Measurements from ENCODE around the gene PDGFD.

Gene PDGFD

GRCh38 chr11:104127828-104128227, 36.1 kb downstream of the PDGFD start:
- TF ChIP-seq HDGF (IDR thresholded peaks at IDR 0.05; ENCODE audit: borderline replicate concordance) (no peak), NFRKB (IDR thresholded peaks at IDR 0.05) (no peak), LEF1 (IDR thresholded peaks at IDR 0.05; ENCODE audit: borderline replicate concordance) (no peak), SP1 (IDR thresholded peaks at IDR 0.05) (no peak), ZNF384 (IDR thresholded peaks at IDR 0.05) (no peak), FOXA1 (IDR thresholded peaks at IDR 0.05) (no peak), FOXK2 (IDR thresholded peaks at IDR 0.05) (no peak), CTBP1 (IDR thresholded peaks at IDR 0.05; ENCODE audit: borderline replicate concordance) (no peak), BHLHE40 (IDR thresholded peaks at IDR 0.05; ENCODE audit: borderline replicate concordance) (no peak), L3MBTL2 (conservative IDR thresholded peaks at IDR 0.05) (no peak), ELF4 (IDR thresholded peaks at IDR 0.05) (no peak), PKNOX1 (IDR thresholded peaks at IDR 0.05) (no peak), FOXM1 (IDR thresholded peaks at IDR 0.05; ENCODE audit: borderline replicate concordance) (no peak), ARNT (IDR thresholded peaks at IDR 0.05) (no peak), TARDBP (IDR thresholded peaks at IDR 0.05) (no peak), SUZ12 (IDR thresholded peaks at IDR 0.05) (no peak)
- POLR2A ChIA-PET = no interaction called here
- CTCF ChIA-PET = no interaction called here

GRCh38 chr11:104126464-104126863, 37.5 kb downstream of the PDGFD start:
- POLR2A ChIA-PET = no interaction called here
- no peak for TF ChIP-seq SUZ12 (IDR thresholded peaks at IDR 0.05)
- TF ChIP-seq SP1 (IDR thresholded peaks at IDR 0.05) = no peak
- no peak for TF ChIP-seq PKNOX1 (IDR thresholded peaks at IDR 0.05)
- no peak for TF ChIP-seq ELF4 (IDR thresholded peaks at IDR 0.05)
- TF ChIP-seq L3MBTL2 (conservative IDR thresholded peaks at IDR 0.05) = no peak
- no peak for DNase-seq (ENCODE audit: extremely low spot score)
- CTCF ChIA-PET = no interaction called here

More at GRCh38 chr11:104127828-104128227, 36.1 kb downstream of the PDGFD start:
- no peak for DNase-seq (ENCODE audit: extremely low spot score)

- TF ChIP-seq L3MBTL2 (conservative IDR thresholded peaks at IDR 0.05) = no peak
- no peak for TF ChIP-seq BHLHE40 (IDR thresholded peaks at IDR 0.05; ENCODE audit: borderline replicate concordance)
- no peak for DNase-seq (ENCODE audit: extremely low spot score)
- ChIA-PET CTCF (no interaction called here), POLR2A (no interaction called here)
Observed at GRCh38 chr11:104124979-104125378, 39.0 kb downstream of the PDGFD start.

GRCh38 chr11:104122836-104123235, 41.1 kb downstream of the PDGFD start:
- CTCF ChIA-PET = no interaction called here
- no peak for DNase-seq (ENCODE audit: extremely low spot score)
- no peak for TF ChIP-seq ARNT (IDR thresholded peaks at IDR 0.05)
- TF ChIP-seq NFRKB (IDR thresholded peaks at IDR 0.05) = no peak
- TF ChIP-seq TARDBP (IDR thresholded peaks at IDR 0.05) = no peak
- TF ChIP-seq CTBP1 (IDR thresholded peaks at IDR 0.05; ENCODE audit: borderline replicate concordance) = no peak
- no peak for TF ChIP-seq ZNF384 (IDR thresholded peaks at IDR 0.05)
- POLR2A ChIA-PET = no interaction called here

- no peak for DNase-seq (ENCODE audit: extremely low spot score)
- TF ChIP-seq L3MBTL2 (conservative IDR thresholded peaks at IDR 0.05) (no peak), CTBP1 (IDR thresholded peaks at IDR 0.05; ENCODE audit: borderline replicate concordance) (no peak), HDGF (IDR thresholded peaks at IDR 0.05; ENCODE audit: borderline replicate concordance) (no peak), LEF1 (IDR thresholded peaks at IDR 0.05; ENCODE audit: borderline replicate concordance) (no peak), PKNOX1 (IDR thresholded peaks at IDR 0.05) (no peak), FOXM1 (IDR thresholded peaks at IDR 0.05; ENCODE audit: borderline replicate concordance) (no peak), ZNF384 (IDR thresholded peaks at IDR 0.05) (no peak)
- CTCF ChIA-PET = no interaction called here
- POLR2A ChIA-PET = no interaction called here
Observed at GRCh38 chr11:104122011-104122635, 41.8 kb downstream of the PDGFD start.

- ChIA-PET POLR2A (no interaction called here), CTCF (no interaction called here)
Observed at GRCh38 chr11:104120493-104121137, 43.3 kb downstream of the PDGFD start.

More at GRCh38 chr11:104120493-104121137, 43.3 kb downstream of the PDGFD start:
- no peak for TF ChIP-seq ARNT (IDR thresholded peaks at IDR 0.05)
- no peak for TF ChIP-seq SUZ12 (IDR thresholded peaks at IDR 0.05)
- no peak for TF ChIP-seq CTBP1 (IDR thresholded peaks at IDR 0.05; ENCODE audit: borderline replicate concordance)
- no peak for TF ChIP-seq ZNF384 (IDR thresholded peaks at IDR 0.05)
- no peak for TF ChIP-seq PKNOX1 (IDR thresholded peaks at IDR 0.05)
- TF ChIP-seq FOXA1 (IDR thresholded peaks at IDR 0.05) = no peak
- TF ChIP-seq BHLHE40 (IDR thresholded peaks at IDR 0.05; ENCODE audit: borderline replicate concordance) = no peak
- TF ChIP-seq ELF4 (IDR thresholded peaks at IDR 0.05) = no peak
- no peak for TF ChIP-seq TARDBP (IDR thresholded peaks at IDR 0.05)
- DNase-seq (ENCODE audit: extremely low spot score) = no peak
